ENCODE results near the gene FAM186B. TPM values are rescaled to one million over a fixed set of nuclear protein-coding genes. Genes with fewer than 3 reads are reported as not detected.

Gene FAM186B
- total and polyA plus RNA-seq, 2 of the 13 experiments (the other 11 are each of a cell fraction or from before 2014, with no cell fraction given) = 0.07 to 0.20 TPM

- peak; percentile 17; the same call in 1 of the 2 replicates for TF ChIP-seq ZGPAT (CRISPR knock-in tag; IDR thresholded peaks at IDR 0.05)
- TF ChIP-seq SRY (CRISPR knock-in tag; IDR thresholded peaks at IDR 0.05) = no peak
- TF ChIP-seq ZNF777 (CRISPR knock-in tag; IDR thresholded peaks at IDR 0.05) = peak; percentile 30; the same call in 1 of the 2 replicates
- TF ChIP-seq ZNF468 (CRISPR knock-in tag; IDR thresholded peaks at IDR 0.05) = 0 out of 2 replicates have a peak, but pooled peaks have one; percentile 37
- no peak for TF ChIP-seq STAT5B (CRISPR knock-in tag; IDR thresholded peaks at IDR 0.05)
- TF ChIP-seq MIER3 (CRISPR knock-in tag; IDR thresholded peaks at IDR 0.05; ENCODE audit: borderline replicate concordance) = no peak
- TF ChIP-seq PLRG1 (conservative IDR thresholded peaks at IDR 0.05) = no peak
- no peak for TF ChIP-seq TIGD3 (CRISPR knock-in tag; IDR thresholded peaks at IDR 0.05; ENCODE audit: borderline replicate concordance)
- no peak for TF ChIP-seq POLR2A (IDR thresholded peaks at IDR 0.05; ENCODE audit: insufficient read depth in 1 of 2, low read depth in 2 of 2, low read length in 2 of 2)
- TF ChIP-seq PBX2 (CRISPR knock-in tag; IDR thresholded peaks at IDR 0.05) = no peak
- no peak for TF ChIP-seq LBX2 (CRISPR knock-in tag; IDR thresholded peaks at IDR 0.05; ENCODE audit: borderline replicate concordance)
- no peak for TF ChIP-seq GATAD1 (CRISPR knock-in tag; IDR thresholded peaks at IDR 0.05)
- TF ChIP-seq ZNF138 (CRISPR knock-in tag; IDR thresholded peaks at IDR 0.05; ENCODE audit: low read depth) = no peak
- TF ChIP-seq ATF7-NPFF (CRISPR knock-in tag; IDR thresholded peaks at IDR 0.05; ENCODE audit: low read depth) = no peak
- TF ChIP-seq ZNF225 (CRISPR knock-in tag; IDR thresholded peaks at IDR 0.05) = no peak
- TF ChIP-seq, protein P1, sequence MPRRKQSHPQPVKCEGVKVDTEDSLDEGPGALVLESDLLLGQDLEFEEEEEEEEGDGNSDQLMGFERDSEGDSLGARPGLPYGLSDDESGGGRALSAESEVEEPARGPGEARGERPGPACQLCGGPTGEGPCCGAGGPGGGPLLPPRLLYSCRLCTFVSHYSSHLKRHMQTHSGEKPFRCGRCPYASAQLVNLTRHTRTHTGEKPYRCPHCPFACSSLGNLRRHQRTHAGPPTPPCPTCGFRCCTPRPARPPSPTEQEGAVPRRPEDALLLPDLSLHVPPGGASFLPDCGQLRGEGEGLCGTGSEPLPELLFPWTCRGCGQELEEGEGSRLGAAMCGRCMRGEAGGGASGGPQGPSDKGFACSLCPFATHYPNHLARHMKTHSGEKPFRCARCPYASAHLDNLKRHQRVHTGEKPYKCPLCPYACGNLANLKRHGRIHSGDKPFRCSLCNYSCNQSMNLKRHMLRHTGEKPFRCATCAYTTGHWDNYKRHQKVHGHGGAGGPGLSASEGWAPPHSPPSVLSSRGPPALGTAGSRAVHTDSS (CRISPR knock-in tag; conservative IDR thresholded peaks at IDR 0.05) = no peak
- TF ChIP-seq AKNA (CRISPR knock-in tag; IDR thresholded peaks at IDR 0.05; ENCODE audit: borderline replicate concordance) = no peak
- TF ChIP-seq ZNF143 (CRISPR knock-in tag; IDR thresholded peaks at IDR 0.05) = no peak
These were observed 17.2 kb upstream of the FAM186B start (continued) for GRCh38 chr12:49622501-49623141.
